Liver (tissue), 9 donors: ENCODE data around the gene HIRIP3. TPM values are rescaled to one million over a fixed set of nuclear protein-coding genes. Genes with fewer than 3 reads are reported as not detected.

ENCODE experiments used
- DNase-seq: peaks from one replicate; pipeline ENCODE4 v3.0.0-alpha.2; 2017; ENCODE audit warnings: low spot score
- H3K27ac ChIP-seq, 2 donors: one replicate each; pipeline ENCODE4 v1.7.0; 2013; ENCODE audit warnings: inconsistent platforms in 2 of 2, low read length in 2 of 2, control low read depth in 1 of 2, low read depth in 1 of 2, mild to moderate bottlenecking in 1 of 2
- H3K27me3 ChIP-seq, 4 donors: one replicate each; pipeline versions ENCODE4 v1.6.1 to v1.7.0; 2013; ENCODE audit warnings: low read length in 3 of 4, inconsistent platforms in 1 of 4, mild to moderate bottlenecking in 1 of 4, moderate library complexity in 1 of 4; ENCODE audit not compliant: control insufficient read depth in 4 of 4, insufficient read depth in 4 of 4
- H3K36me3 ChIP-seq, 4 donors: one replicate each; pipeline versions ENCODE4 v1.6.1 to v1.7.0; 2013; ENCODE audit warnings: low read length in 3 of 4, mild to moderate bottlenecking in 3 of 4, low read depth in 1 of 4, moderate library complexity in 1 of 4; ENCODE audit not compliant: control insufficient read depth in 4 of 4, insufficient read depth in 3 of 4
- H3K4me1 ChIP-seq, 4 donors: one replicate each; pipeline versions ENCODE4 v1.6.1 to v1.7.0; 2013; ENCODE audit warnings: low read length in 3 of 4, mild to moderate bottlenecking in 3 of 4, moderate library complexity in 1 of 4; ENCODE audit not compliant: control insufficient read depth in 4 of 4, insufficient read depth in 4 of 4
- H3K4me3 ChIP-seq, 3 donors: one replicate each; pipeline versions ENCODE4 v1.6.1 to v1.7.0; 2013; ENCODE audit warnings: low read length in 3 of 3, control low read depth in 1 of 3, low read depth in 1 of 3, mild to moderate bottlenecking in 1 of 3
- H3K9ac ChIP-seq, 2 donors: one replicate each; pipeline ENCODE4 v1.7.0; 2013; ENCODE audit warnings: low read length in 2 of 2, mild to moderate bottlenecking in 2 of 2, moderate library complexity in 2 of 2, control low read depth in 1 of 2, low read depth in 1 of 2
- H3K9me3 ChIP-seq, 4 donors: one replicate each; pipeline versions ENCODE4 v1.6.1 to v1.7.0; 2013; ENCODE audit warnings: low read length in 3 of 4; ENCODE audit not compliant: control insufficient read depth in 4 of 4
- EGR1 ChIP-seq, 2 donors: IDR thresholded peaks; 2 replicates each; pipeline ENCODE4 v1.6.1; 2016 to 2018; ENCODE audit warnings: antibody characterized with exemption in 2 of 2, low read depth in 2 of 2
- FOXA1 ChIP-seq: IDR thresholded peaks from 2 replicates; pipeline ENCODE4 v1.6.1; 2016; ENCODE audit warnings: antibody characterized with exemption
- FOXA2 ChIP-seq: IDR thresholded peaks from 2 replicates; pipeline ENCODE4 v1.6.1; 2016; ENCODE audit warnings: antibody characterized with exemption
- GABPA ChIP-seq, 2 donors: IDR thresholded peaks in 1 of 2; conservative IDR thresholded peaks in 1 of 2; 2 replicates each; pipeline ENCODE4 v1.6.1; 2016; ENCODE audit warnings: antibody characterized with exemption in 2 of 2, mild to moderate bottlenecking in 1 of 2, moderate library complexity in 1 of 2
- HNF4A ChIP-seq, 2 donors: conservative IDR thresholded peaks; 2 replicates each; pipeline ENCODE4 v1.6.1; 2016; ENCODE audit warnings: antibody characterized with exemption in 2 of 2, mild to moderate bottlenecking in 2 of 2
- HNF4G ChIP-seq: IDR thresholded peaks from 2 replicates; pipeline ENCODE4 v1.6.1; 2016; ENCODE audit warnings: antibody characterized with exemption
- JUND ChIP-seq, 2 donors: IDR thresholded peaks; 2 replicates each; pipeline ENCODE4 v1.6.1; 2016; ENCODE audit warnings: antibody characterized with exemption in 2 of 2
- NR2F2 ChIP-seq: IDR thresholded peaks from 2 replicates; pipeline ENCODE4 v1.6.1; 2016; ENCODE audit warnings: antibody characterized with exemption
- RAD21 ChIP-seq, 2 donors: IDR thresholded peaks; 2 replicates each; pipeline ENCODE4 v1.6.1; 2016; ENCODE audit warnings: antibody characterized with exemption in 2 of 2, mild to moderate bottlenecking in 2 of 2
- RXRA ChIP-seq, 2 donors: IDR thresholded peaks; 2 replicates each; pipeline ENCODE4 v1.6.1; 2017 to 2018; ENCODE audit warnings: antibody characterized with exemption in 2 of 2, mild to moderate bottlenecking in 1 of 2
- SP1 ChIP-seq: IDR thresholded peaks from 2 replicates; pipeline ENCODE4 v1.6.1; 2018; ENCODE audit warnings: antibody characterized with exemption, mild to moderate bottlenecking
- TAF1 ChIP-seq: conservative IDR thresholded peaks from 2 replicates; pipeline ENCODE4 v1.6.1; 2016; ENCODE audit warnings: antibody characterized with exemption, mild to moderate bottlenecking
- YY1 ChIP-seq: IDR thresholded peaks from 2 replicates; pipeline ENCODE4 v1.6.1; 2016; ENCODE audit warnings: antibody characterized with exemption, mild to moderate bottlenecking
- WGBS: extraction: QIAGEN DNeasy Blood & Tissue Kit; methylation state at CpG from one replicate; pipeline ENCODE4 v1.1.7; 2013; 5-methylcytosine and 5-hydroxymethylcytosine counted together
- polyA plus RNA-seq, 2 donors: library from polyadenylated mRNA; stranded (reverse) in 1 of 2; unstranded in 1 of 2; fragments of 200-250 nt in 1 of 2; fragments of >200 nt in 1 of 2; fragmentation: Nextera tagmentation in 1 of 2; extraction: Ambion mirVana in 1 of 2; gene quantifications; one replicate each; pipeline versions ENCODE4 v1.2.1 to v1.2.3, GENCODE V29; 2013 to 2015
- total RNA-seq, 2 donors: library from RNA; depleted of rRNA; stranded (reverse); fragments of >200 nt; gene quantifications; one replicate each; pipeline ENCODE4 v1.2.3, GENCODE V29; 2014
- TF ChIP-seq, protein P1 (sequence below): IDR thresholded peaks from 2 replicates; pipeline ENCODE4 v1.6.1; 2016; ENCODE audit warnings: antibody characterized with exemption, mild to moderate bottlenecking
- TF ChIP-seq, protein P2 (sequence below): IDR thresholded peaks from 2 replicates; pipeline ENCODE4 v1.6.1; 2016; ENCODE audit warnings: antibody characterized with exemption
- TF ChIP-seq, protein P3 (sequence below): IDR thresholded peaks from 2 replicates; pipeline ENCODE4 v1.6.1; 2016; ENCODE audit warnings: antibody characterized with exemption
- TF ChIP-seq, protein P4 (sequence below): fragments of 150-350 bp; IDR thresholded peaks from 2 replicates; pipeline ENCODE4 v1.5.1; 2017; ENCODE audit warnings: improper control_type of control experiment, low read depth, low read length; ENCODE audit not compliant: missing input control
- TF ChIP-seq, protein P5 (sequence below): IDR thresholded peaks from 2 replicates; pipeline ENCODE4 v1.6.1; 2016; ENCODE audit warnings: antibody characterized with exemption
- donor health status: healthy.
- donor health status: healthy.
- donor health status: healthy.
- donor health status: healthy.
- donor health status: healthy.

The HIRIP3 gene
- total and polyA plus RNA-seq, 4 donors, result 5.7 to 10.5 (median 9.1) TPM

DNA sequence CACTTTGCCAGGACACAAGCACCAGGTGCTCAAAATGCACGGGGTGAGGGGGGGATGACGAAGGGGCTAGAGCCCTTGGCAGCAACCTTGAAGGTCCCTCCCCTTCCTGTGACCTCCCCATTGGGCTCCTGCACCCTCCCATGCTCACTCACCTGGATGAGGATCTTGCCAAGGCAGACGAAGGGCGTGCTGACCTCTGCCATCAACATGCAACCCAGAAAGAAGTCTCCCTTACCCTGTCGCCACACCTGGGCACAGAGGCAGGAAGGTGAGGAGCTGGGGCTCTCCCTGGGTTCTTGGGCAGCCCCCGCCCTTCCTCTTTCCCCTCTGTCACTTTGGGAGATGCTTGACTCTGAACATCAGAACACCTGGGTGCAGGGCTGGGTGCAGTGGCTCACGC is 30.2 kb upstream of the HIRIP3 start:
- H3K4me3 ChIP-seq, result no peak overlapping the region
- H3K9me3 ChIP-seq, result no peaks in the 10 kb centered on the region
- WGBS, result 59% methylated on average over 7 of the region's 7 CpGs
- no peak overlapping the region for H3K9ac ChIP-seq
- no peak overlapping the region for H3K27ac ChIP-seq
- DNase-seq, result no peak
- no peak for TF ChIP-seq JUND (IDR thresholded peaks at IDR 0.05)
- no peak for TF ChIP-seq YY1
- TF ChIP-seq GABPA (IDR thresholded peaks at IDR 0.05 in 1 of 2, conservative IDR thresholded peaks at IDR 0.05 in 1 of 2), result no peak
- no peak for TF ChIP-seq HNF4A (conservative IDR thresholded peaks at IDR 0.05)
- TF ChIP-seq, protein P1, sequence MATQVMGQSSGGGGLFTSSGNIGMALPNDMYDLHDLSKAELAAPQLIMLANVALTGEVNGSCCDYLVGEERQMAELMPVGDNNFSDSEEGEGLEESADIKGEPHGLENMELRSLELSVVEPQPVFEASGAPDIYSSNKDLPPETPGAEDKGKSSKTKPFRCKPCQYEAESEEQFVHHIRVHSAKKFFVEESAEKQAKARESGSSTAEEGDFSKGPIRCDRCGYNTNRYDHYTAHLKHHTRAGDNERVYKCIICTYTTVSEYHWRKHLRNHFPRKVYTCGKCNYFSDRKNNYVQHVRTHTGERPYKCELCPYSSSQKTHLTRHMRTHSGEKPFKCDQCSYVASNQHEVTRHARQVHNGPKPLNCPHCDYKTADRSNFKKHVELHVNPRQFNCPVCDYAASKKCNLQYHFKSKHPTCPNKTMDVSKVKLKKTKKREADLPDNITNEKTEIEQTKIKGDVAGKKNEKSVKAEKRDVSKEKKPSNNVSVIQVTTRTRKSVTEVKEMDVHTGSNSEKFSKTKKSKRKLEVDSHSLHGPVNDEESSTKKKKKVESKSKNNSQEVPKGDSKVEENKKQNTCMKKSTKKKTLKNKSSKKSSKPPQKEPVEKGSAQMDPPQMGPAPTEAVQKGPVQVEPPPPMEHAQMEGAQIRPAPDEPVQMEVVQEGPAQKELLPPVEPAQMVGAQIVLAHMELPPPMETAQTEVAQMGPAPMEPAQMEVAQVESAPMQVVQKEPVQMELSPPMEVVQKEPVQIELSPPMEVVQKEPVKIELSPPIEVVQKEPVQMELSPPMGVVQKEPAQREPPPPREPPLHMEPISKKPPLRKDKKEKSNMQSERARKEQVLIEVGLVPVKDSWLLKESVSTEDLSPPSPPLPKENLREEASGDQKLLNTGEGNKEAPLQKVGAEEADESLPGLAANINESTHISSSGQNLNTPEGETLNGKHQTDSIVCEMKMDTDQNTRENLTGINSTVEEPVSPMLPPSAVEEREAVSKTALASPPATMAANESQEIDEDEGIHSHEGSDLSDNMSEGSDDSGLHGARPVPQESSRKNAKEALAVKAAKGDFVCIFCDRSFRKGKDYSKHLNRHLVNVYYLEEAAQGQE, result no peak
- no peak for TF ChIP-seq FOXA1
- TF ChIP-seq NR2F2, result no peak
- TF ChIP-seq, protein P2, sequence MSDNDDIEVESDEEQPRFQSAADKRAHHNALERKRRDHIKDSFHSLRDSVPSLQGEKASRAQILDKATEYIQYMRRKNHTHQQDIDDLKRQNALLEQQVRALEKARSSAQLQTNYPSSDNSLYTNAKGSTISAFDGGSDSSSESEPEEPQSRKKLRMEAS, result no peak
- no peak for TF ChIP-seq SP1
- no peak for TF ChIP-seq TAF1
- TF ChIP-seq HNF4G, result no peak
- TF ChIP-seq EGR1 (IDR thresholded peaks at IDR 0.05; ENCODE audit: low read depth in 2 of 2), result no peak
- TF ChIP-seq, protein P3, sequence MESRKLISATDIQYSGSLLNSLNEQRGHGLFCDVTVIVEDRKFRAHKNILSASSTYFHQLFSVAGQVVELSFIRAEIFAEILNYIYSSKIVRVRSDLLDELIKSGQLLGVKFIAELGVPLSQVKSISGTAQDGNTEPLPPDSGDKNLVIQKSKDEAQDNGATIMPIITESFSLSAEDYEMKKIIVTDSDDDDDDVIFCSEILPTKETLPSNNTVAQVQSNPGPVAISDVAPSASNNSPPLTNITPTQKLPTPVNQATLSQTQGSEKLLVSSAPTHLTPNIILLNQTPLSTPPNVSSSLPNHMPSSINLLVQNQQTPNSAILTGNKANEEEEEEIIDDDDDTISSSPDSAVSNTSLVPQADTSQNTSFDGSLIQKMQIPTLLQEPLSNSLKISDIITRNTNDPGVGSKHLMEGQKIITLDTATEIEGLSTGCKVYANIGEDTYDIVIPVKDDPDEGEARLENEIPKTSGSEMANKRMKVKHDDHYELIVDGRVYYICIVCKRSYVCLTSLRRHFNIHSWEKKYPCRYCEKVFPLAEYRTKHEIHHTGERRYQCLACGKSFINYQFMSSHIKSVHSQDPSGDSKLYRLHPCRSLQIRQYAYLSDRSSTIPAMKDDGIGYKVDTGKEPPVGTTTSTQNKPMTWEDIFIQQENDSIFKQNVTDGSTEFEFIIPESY, result no peak
- TF ChIP-seq, protein P4, sequence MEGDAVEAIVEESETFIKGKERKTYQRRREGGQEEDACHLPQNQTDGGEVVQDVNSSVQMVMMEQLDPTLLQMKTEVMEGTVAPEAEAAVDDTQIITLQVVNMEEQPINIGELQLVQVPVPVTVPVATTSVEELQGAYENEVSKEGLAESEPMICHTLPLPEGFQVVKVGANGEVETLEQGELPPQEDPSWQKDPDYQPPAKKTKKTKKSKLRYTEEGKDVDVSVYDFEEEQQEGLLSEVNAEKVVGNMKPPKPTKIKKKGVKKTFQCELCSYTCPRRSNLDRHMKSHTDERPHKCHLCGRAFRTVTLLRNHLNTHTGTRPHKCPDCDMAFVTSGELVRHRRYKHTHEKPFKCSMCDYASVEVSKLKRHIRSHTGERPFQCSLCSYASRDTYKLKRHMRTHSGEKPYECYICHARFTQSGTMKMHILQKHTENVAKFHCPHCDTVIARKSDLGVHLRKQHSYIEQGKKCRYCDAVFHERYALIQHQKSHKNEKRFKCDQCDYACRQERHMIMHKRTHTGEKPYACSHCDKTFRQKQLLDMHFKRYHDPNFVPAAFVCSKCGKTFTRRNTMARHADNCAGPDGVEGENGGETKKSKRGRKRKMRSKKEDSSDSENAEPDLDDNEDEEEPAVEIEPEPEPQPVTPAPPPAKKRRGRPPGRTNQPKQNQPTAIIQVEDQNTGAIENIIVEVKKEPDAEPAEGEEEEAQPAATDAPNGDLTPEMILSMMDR, result no peak
- TF ChIP-seq FOXA2, result no peak
- no peak for TF ChIP-seq RAD21 (IDR thresholded peaks at IDR 0.05)
- no peak for TF ChIP-seq RXRA (IDR thresholded peaks at IDR 0.05)
- H3K4me1 ChIP-seq, result peaks cover 2 to 8% (median 4%) of the 10 kb centered on the region in 4 donors
- peaks cover 0 to 2% (median 0%) of the 10 kb centered on the region in 4 donors for H3K27me3 ChIP-seq
- no peaks in the 10 kb centered on the region for H3K36me3 ChIP-seq

DNA sequence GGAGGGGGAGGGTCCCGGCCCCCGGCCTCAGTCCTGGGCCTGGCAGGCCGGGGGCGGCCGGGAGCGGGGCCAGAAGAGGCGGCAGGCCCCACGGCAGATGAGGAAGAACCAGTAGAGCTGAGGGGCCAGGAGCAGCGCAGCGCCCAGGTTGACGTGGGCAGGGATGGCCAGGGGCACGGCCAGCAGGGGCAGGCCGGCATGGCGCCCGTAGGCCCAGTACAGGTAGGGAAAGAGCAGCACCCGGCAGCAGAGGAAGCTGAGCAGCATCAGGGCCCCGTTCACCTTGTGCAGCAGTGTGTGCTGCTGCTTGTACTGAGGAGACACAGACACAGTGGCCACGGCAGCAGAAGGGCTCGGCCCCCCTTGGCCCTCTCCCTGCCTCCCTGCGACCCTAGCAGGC is 29.7 kb upstream of the HIRIP3 start:
- no peak overlapping the region for H3K27ac ChIP-seq
- no peak overlapping the region for H3K9ac ChIP-seq
- no peaks in the 10 kb centered on the region for H3K36me3 ChIP-seq
- no peak for DNase-seq
- no peak overlapping the region for H3K4me3 ChIP-seq
- H3K9me3 ChIP-seq, result no peaks in the 10 kb centered on the region
- WGBS, result 74% methylated on average over 20 of the region's 20 CpGs
- peaks cover 2 to 8% (median 4%) of the 10 kb centered on the region in 4 donors for H3K4me1 ChIP-seq
- H3K27me3 ChIP-seq, result peaks cover 0 to 2% (median 0%) of the 10 kb centered on the region in 4 donors
- no peak for TF ChIP-seq TAF1
- TF ChIP-seq, protein P3, result no peak
- TF ChIP-seq FOXA1, result no peak
- TF ChIP-seq, protein P2, result no peak
- no peak for TF ChIP-seq EGR1 (IDR thresholded peaks at IDR 0.05; ENCODE audit: low read depth in 2 of 2)
- no peak for TF ChIP-seq JUND (IDR thresholded peaks at IDR 0.05)
- TF ChIP-seq YY1, result no peak
- no peak for TF ChIP-seq HNF4G
- TF ChIP-seq, protein P1, result no peak
- TF ChIP-seq, protein P5, sequence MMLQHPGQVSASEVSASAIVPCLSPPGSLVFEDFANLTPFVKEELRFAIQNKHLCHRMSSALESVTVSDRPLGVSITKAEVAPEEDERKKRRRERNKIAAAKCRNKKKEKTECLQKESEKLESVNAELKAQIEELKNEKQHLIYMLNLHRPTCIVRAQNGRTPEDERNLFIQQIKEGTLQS, result no peak
- no peak for TF ChIP-seq RAD21 (IDR thresholded peaks at IDR 0.05)
